ENCODE data around the gene IL31RA. TPM values are rescaled to one million over a fixed set of nuclear protein-coding genes. Genes with fewer than 3 reads are reported as not detected.
"Not testable (repeated sequence)": the region's sequence is repeated elsewhere in the genome, so short reads cannot be mapped to it uniquely, and the experiment has no call there.

The IL31RA gene
- total RNA-seq = not detected

DNA sequence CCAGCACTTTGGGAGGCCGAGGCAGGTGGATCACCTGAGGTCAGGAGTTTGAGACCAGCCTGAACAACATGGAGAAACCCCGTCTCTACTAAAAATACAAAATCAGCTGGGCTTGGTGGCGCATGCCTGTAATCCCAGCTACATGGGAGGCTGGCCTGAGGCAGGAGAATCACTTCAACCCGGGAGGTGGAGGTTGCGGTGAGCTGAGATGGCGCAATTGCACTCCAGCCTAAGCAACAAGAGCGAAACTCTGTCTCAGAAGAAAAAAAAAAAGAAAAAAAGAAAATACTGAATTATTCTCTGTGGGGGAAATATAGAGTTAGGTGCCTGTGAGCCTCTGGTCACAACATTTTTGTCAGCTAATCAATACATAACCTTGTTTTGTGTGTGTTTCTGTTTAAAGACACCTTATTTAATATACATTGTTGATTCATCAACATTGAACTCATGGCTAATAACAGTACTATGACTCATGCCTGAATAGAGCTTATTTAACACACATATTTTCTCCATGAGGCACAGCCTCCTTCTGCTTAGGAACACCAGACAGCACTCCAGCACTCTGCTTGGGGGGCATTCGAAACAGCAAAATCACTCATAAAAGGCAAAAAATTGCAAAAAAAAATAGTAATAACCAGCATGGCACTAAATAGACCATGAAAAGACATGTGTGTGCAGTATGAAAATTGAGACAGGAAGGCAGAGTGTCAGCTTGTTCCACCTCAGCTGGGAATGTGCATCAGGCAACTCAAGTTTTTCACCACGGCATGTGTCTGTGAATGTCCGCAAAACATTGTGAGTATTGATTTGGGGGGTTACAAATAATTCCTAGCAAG is at the start of gene IL31RA:
TSS of gene IL31RA (plus strand) at position 519 of the 836 bp plus-strand sequence. CDS start at position 733, 214 bp downstream.
- no peak for FAIRE-seq

GRCh38 chr5:55808814-55809213 is 42.3 kb upstream of the IL31RA start:
- not testable (repeated sequence) for FAIRE-seq

More for the DNA sequence above, at the start of gene IL31RA:
- DNase-seq (ENCODE audit: low spot score in 2 of 2) = no peak

GRCh38 chr5:55815939-55816338 is 35.2 kb upstream of the IL31RA start:
- FAIRE-seq; DNase-seq (ENCODE audit: low spot score in 2 of 2): not testable (repeated sequence)

More at GRCh38 chr5:55808814-55809213, 42.3 kb upstream of the IL31RA start:
- DNase-seq (ENCODE audit: low spot score in 2 of 2) = not testable (repeated sequence)

DNA sequence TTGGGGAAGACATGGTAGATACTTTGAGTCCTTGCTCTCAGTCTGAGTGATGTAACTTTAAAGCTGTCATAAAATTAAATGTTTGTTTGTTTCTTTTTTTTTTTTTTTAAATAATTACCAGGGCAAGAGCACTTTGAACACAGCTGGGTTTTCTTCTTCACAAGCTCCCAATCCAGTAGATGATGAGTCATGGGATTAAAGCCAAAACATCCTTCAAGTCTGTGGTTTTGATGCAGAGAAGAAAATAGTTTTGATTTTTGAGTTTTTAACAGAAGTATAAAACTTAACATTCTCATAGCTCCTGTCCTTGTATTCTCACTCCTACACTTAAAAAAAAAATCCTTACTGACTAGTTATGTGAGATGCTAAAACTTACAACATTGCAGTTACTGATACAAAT is 34.8 kb upstream of the IL31RA start:
- FAIRE-seq = no peak
- DNase-seq (ENCODE audit: low spot score in 2 of 2) = no peak

GRCh38 chr5:55817030-55817429 is 34.1 kb upstream of the IL31RA start:
- DNase-seq (ENCODE audit: low spot score in 2 of 2) = no peak
- FAIRE-seq = no peak

DNA sequence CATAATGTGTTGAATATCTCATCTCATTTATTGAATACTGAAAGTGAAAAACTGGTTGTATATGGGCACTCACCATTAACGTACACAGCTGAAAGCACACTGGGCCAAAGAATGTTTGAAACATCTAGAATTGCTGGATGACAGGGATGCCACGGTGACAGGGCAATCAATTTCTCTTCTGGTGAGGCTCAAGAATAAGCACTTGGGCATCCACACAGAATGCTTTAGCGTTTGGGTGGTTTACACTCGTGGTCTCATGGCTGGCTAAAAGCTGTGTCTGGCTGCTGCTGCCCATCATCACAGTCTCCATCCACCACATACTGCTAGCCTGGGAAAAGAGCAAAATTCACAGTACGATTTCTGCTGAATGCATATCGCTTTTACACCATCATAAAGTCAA is 30.7 kb upstream of the IL31RA start:
- no peak for FAIRE-seq

GRCh38 chr5:55821731-55822512 is 29.2 kb upstream of the IL31RA start:
- DNase-seq (ENCODE audit: low spot score in 2 of 2) = peak in 1 of 2 donors; percentile 35
- no peak for FAIRE-seq

More for the DNA sequence above, 30.7 kb upstream of the IL31RA start:
- DNase-seq (ENCODE audit: low spot score in 2 of 2) = no peak

GRCh38 chr5:55823151-55823796 is 27.9 kb upstream of the IL31RA start:
- no peak for FAIRE-seq
- no peak for DNase-seq (ENCODE audit: low spot score in 2 of 2)

DNA sequence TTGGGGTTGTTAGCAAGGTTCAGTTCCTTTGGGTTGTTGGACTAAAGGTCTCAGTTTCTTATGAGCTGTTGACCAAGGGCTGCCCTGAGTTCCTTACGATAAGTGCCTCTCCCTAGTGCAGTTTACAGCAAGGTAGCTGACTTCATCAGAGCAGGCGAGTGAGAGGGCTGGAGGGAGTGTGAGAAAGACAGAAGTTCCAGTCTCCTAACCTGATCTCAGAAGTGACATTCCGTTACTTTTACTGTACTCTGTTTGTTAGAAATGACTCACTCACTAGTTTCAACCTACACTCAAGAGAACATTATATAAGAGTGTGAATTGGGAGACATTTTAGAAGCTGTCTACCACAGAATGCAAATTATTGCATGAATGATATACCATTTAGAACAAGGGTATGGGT is 21.2 kb upstream of the IL31RA start:
- FAIRE-seq = no peak

GRCh38 chr5:55832446-55832845 is 18.7 kb upstream of the IL31RA start:
- FAIRE-seq (no peak), DNase-seq (ENCODE audit: low spot score in 2 of 2) (no peak)

More for the DNA sequence above, 21.2 kb upstream of the IL31RA start:
- no peak for DNase-seq (ENCODE audit: low spot score in 2 of 2)

DNA sequence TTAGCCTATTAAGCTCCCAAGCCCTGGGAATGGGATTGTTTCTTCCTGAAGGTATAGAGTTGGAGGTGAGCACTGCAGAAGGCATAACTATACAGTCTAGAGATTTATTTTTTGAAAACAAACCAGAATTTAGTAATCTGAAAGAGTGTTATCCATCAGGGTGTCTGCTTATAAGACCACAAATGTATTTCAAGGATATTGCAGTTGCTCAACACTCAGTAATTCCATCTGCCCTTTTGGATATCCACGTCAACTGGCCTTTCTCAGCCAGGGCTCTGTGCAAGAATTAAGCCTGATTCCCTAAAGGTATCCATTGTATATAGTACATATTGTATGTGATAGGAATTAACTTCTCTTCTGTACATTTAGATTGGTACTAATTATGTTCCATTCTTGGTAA is 15.0 kb upstream of the IL31RA start:
- DNase-seq (ENCODE audit: low spot score in 2 of 2) (no peak), FAIRE-seq (no peak)

- FAIRE-seq (no peak), DNase-seq (ENCODE audit: low spot score in 2 of 2) (no peak)
Observed at GRCh38 chr5:55841976-55842375, 9.2 kb upstream of the IL31RA start.

GRCh38 chr5:55847837-55848236 is 3.3 kb upstream of the IL31RA start:
- DNase-seq (ENCODE audit: low spot score in 2 of 2) (no peak), FAIRE-seq (no peak)

DNA sequence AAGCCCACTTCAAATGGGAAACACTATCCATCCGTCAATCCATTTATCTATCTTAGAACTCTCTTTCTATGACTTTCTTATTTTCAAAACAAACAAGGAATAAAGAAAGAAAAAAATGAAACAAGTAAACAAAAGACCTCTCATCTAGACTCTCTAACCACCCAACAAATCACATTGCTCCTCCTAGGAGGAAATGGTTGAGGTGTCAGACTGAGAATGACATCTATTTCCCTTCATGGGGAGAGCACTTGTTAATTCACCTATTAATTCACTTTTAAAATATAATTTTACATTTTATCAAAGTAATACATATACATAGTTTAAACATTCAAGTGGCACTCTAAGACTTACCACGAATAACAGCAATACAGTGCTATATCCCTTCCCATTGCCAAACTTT is 2.4 kb upstream of the IL31RA start:
- DNase-seq (ENCODE audit: low spot score in 2 of 2) = no peak
- no peak for FAIRE-seq

- no peak for DNase-seq (ENCODE audit: low spot score in 2 of 2)
- FAIRE-seq = no peak
Observed at GRCh38 chr5:55851675-55851979, 470 bp downstream of the IL31RA start.

GRCh38 chr5:55852503-55852902 is 1.3 kb downstream of the IL31RA start:
- no peak for FAIRE-seq

DNA sequence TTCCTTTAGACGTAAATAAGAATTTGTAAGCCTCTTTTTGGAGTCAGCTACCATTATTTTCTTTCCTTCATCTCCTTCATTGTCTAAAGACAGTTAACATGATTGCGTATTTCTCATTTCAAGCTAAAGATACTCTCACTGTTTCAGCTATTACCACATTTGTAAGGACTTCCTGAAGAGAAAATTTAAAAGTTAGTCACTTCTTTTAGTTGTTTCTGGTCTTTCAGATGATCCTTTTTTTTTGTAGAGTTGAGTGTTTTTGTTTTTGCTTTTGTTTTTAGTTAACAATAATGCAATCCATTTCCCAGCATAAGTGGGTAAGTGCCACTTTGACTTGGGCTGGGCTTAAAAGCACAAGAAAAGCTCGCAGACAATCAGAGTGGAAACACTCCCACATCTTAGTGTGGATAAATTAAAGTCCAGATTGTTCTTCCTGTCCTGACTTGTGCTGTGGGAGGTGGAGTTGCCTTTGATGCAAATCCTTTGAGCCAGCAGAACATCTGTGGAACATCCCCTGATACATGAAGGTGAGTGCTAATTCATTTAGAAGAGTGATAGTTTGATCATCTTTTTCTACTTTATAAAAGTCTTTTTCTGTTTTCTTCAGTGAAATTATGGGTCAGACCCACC is 2.0 kb downstream of the IL31RA start:
- DNase-seq (ENCODE audit: low spot score in 2 of 2) = no peak
- no peak for FAIRE-seq

More at GRCh38 chr5:55852503-55852902, 1.3 kb downstream of the IL31RA start:
- DNase-seq (ENCODE audit: low spot score in 2 of 2) = no peak

DNA sequence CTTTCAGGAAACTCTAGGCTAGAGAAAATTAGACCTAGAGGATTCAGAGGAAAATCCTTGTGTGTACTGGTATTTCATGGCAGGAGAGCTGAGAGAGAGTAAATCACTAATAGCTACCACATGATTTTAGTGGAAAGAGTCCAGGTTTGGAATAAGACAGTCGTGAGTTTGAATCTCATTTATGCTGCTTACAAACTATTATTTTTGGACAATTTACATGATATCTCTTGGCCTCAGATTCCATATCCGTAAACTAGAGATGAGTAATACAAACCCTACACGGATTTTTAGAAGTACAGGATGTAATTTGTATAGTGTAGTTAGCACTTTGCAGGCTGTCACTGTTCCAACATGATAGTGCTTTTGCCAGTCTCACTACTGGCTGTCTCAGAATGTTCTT is 2.7 kb downstream of the IL31RA start:
- no peak for FAIRE-seq

DNA sequence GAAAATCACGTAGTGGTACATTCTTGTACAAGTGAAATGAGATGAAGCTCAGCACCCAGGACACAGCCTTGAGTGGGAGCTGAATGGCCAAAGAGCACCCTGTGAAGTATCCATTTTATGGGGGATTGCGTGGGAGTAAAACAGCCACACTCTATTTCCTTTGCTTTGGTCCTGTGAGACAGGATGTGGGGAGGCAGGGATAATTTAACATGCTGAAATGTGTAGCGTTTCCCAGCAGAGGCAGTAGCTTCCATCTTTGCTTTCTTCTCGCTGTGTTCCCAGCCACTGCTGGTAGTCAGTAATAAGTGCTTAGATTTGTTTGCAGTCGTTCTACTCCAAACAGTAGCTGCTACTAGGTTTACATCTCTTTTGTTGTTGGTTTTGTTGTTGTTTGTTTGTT is 4.4 kb downstream of the IL31RA start:
- FAIRE-seq (no peak), DNase-seq (ENCODE audit: low spot score in 2 of 2) (no peak)

More for the DNA sequence above, 2.7 kb downstream of the IL31RA start:
- DNase-seq (ENCODE audit: low spot score in 2 of 2) = no peak

DNA sequence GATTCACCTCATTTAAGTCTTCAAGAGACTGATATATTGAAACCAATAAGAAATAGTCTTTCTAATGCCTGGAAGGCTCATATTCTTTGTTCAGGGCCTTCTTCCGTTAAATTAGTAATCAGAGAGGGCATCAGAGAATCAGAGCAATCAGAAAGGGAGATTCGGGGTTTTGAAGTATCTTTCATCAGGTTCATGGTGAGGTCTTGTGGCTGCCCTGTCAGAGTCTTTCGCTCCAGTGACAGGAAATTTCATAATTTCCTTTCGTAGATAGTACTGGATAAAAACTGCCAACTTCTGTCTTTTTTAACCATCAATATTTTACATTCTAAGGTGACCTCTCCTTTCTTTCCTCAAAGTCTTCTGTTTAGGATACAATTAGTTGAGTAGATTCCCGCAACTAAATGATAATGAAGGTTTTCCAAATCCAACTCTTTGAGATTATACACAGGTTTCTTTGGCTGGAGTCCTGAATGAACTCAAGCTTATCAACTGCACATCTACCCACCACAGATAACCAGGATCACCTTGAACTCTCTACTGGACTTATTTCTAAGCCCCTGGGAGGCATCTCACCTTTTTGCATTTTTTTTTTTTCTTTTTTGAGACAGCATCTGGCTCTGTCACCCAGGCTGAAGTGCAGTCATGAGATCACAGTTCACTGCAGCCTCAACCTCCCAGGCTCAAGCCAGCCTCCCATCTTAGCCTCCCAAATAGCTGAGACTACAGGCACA is 5.5 kb downstream of the IL31RA start:
- DNase-seq (ENCODE audit: low spot score in 2 of 2) (no peak), FAIRE-seq (no peak)

Measured in frontal cortex (tissue), 4 donors.